NCI-H524 treated with DMSO at 0.1 percent for 48 hours (cell line): ENCODE measurements around the gene SFMBT2.
A peak's percentile ranks its signal among the peaks of the same experiment; 100 is the strongest.

Experiments
- DNase-seq: peaks from one replicate; lab custom pipeline; 2025; lab: John Stamatoyannopoulos, UW

The SFMBT2 gene

GRCh38 chr10:7410862-7411670, at the start of gene SFMBT2:
TSS of gene SFMBT2 (minus strand) at chr10:7411034. CDS start at chr10:7381898, 29,136 bp downstream.
- DNase-seq: peak; percentile 14

- DNase-seq: no peak
Observed at GRCh38 chr10:7460006-7460405, 49.2 kb upstream of the SFMBT2 start.

GRCh38 chr10:7458556-7458955, 47.7 kb upstream of the SFMBT2 start:
- DNase-seq: no peak

- DNase-seq: no peak
Observed at GRCh38 chr10:7457478-7458316, 46.9 kb upstream of the SFMBT2 start.

- no peak for DNase-seq
Observed at GRCh38 chr10:7449063-7449695, 38.3 kb upstream of the SFMBT2 start.

GRCh38 chr10:7445474-7446185, 34.8 kb upstream of the SFMBT2 start:
- no peak for DNase-seq

GRCh38 chr10:7444551-7445121, 33.8 kb upstream of the SFMBT2 start:
- no peak for DNase-seq

GRCh38 chr10:7443036-7443435, 32.2 kb upstream of the SFMBT2 start:
- no peak for DNase-seq

- no peak for DNase-seq
Observed at GRCh38 chr10:7441403-7442147, 30.7 kb upstream of the SFMBT2 start.

- DNase-seq: no peak
Observed at GRCh38 chr10:7439696-7440095, 28.9 kb upstream of the SFMBT2 start.

- no peak for DNase-seq
Observed at GRCh38 chr10:7438196-7438986, 27.6 kb upstream of the SFMBT2 start.

- DNase-seq: peak; percentile 52
Observed at GRCh38 chr10:7436490-7437100, 25.8 kb upstream of the SFMBT2 start.

GRCh38 chr10:7435674-7436073, 24.8 kb upstream of the SFMBT2 start:
- peak; percentile 4 for DNase-seq

- DNase-seq: no peak
Observed at GRCh38 chr10:7434378-7434777, 23.5 kb upstream of the SFMBT2 start.

- DNase-seq: no peak
Observed at GRCh38 chr10:7433861-7434260, 23.0 kb upstream of the SFMBT2 start.

GRCh38 chr10:7432884-7433726, 22.3 kb upstream of the SFMBT2 start:
- no peak for DNase-seq

GRCh38 chr10:7428673-7429350, 18.0 kb upstream of the SFMBT2 start:
- DNase-seq: no peak

- DNase-seq: no peak
Observed at GRCh38 chr10:7426349-7426748, 15.5 kb upstream of the SFMBT2 start.
